Activated CD8-positive, alpha-beta T cell treated with anti-CD3 and anti-CD28 coated beads for 36 hours (primary cell): ENCODE data around the gene KCNIP1. TPM values are rescaled to one million over a fixed set of nuclear protein-coding genes. Genes with fewer than 3 reads are reported as not detected.

Experiments used
- ATAC-seq: fragments of 200-7000 bp; cut with Tn5 transposase; one replicate; pipeline ENCODE4 v1.10.0; 2021; ENCODE audit warnings: mild to moderate bottlenecking, moderate library complexity
- CTCF ChIA-PET: fragments of 350-600 bp; sonication (Branson Sonifier 250); formaldehyde crosslinking; loops from one replicate; lab custom pipeline; 2021; ENCODE audit warnings: antibody characterized with exemption; lab: Charles Lee
- POLR2A ChIA-PET: fragments of 350-600 bp; sonication (Branson Sonifier 250); formaldehyde crosslinking; loops from one replicate; lab custom pipeline; 2021; ENCODE audit warnings: antibody characterized with exemption; lab: Charles Lee
- DNase-seq: peaks from one replicate; pipeline ENCODE4 v3.0.0-alpha.2; 2020
- H3K27ac Mint-ChIP-seq: one replicate; pipeline ENCODE4 v1.8.0; 2021; ENCODE audit warnings: mild to moderate bottlenecking, mixed read lengths
- H3K27me3 Mint-ChIP-seq: one replicate; pipeline ENCODE4 v1.8.0; 2021; ENCODE audit warnings: mixed read lengths
- H3K36me3 Mint-ChIP-seq: one replicate; pipeline ENCODE4 v1.8.0; 2021; ENCODE audit warnings: low read depth, mixed read lengths
- H3K4me1 Mint-ChIP-seq: one replicate; pipeline ENCODE4 v1.8.0; 2021; ENCODE audit warnings: low read depth, mixed read lengths
- H3K4me3 Mint-ChIP-seq: one replicate; pipeline ENCODE4 v1.8.0; 2021; ENCODE audit warnings: mild to moderate bottlenecking, moderate library complexity, mixed read lengths
- H3K9me3 Mint-ChIP-seq: one replicate; pipeline ENCODE4 v1.8.0; 2021; ENCODE audit warnings: mixed read lengths
- CTCF ChIP-seq: fragments of 200-600 bp; IDR thresholded peaks from one replicate; pipeline ENCODE4 v1.8.0; 2022; ENCODE audit warnings: antibody characterized with exemption, mild to moderate bottlenecking
- intact Hi-C: fragments of 100-400 bp; cut with micrococcal nuclease; formaldehyde crosslinking; loops from one replicate; pipeline ENCODE4 v1.10.0; 2022
- total RNA-seq, 2 experiments: library from RNA; stranded (reverse); gene quantifications; one replicate each; pipeline ENCODE4 v1.2.3, GENCODE V29; 2021

KCNIP1 gene
- total RNA-seq, 2 experiments from 2014 or later: not detected

- DNase-seq (no peak), ATAC-seq (no peak)
- POLR2A ChIA-PET: no interaction called here
- Mint-ChIP-seq H3K4me1 (no peaks in the 10 kb centered on the region), H3K36me3 (no peaks in the 10 kb centered on the region), H3K27ac (no peak overlapping the region), H3K9me3 (no peaks in the 10 kb centered on the region), H3K4me3 (no peak overlapping the region), H3K27me3 (no peaks in the 10 kb centered on the region)
- intact Hi-C loops: no loop called here
- CTCF ChIA-PET: no interaction called here
- TF ChIP-seq CTCF: no peak
Observed at GRCh38 chr5:170773024-170773985, 269.5 kb downstream of the KCNIP1 start.

DNA sequence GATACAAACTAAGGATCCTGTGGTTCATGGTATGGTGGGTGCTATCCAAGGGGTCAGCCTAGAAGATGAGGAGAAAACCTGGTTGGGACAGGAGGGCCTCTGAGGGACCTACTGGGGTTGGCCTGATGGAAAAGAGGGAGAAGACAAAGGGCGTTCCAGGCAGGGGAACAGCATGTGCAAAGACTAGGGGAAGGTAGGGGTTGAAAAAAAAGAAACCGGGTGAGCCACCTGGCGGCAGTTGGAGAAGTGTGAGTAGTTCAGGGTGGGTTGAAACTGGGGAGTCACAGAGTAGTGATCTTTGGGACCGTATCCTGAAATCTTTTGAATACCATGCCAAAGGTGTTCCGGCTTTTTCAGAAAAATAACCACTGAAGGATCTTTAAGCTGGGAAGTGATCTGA is 271.0 kb downstream of the KCNIP1 start:
- POLR2A ChIA-PET: no interaction called here
- intact Hi-C loops: no loop called here
- Mint-ChIP-seq H3K9me3 (no peaks in the 10 kb centered on the region), H3K36me3 (no peaks in the 10 kb centered on the region), H3K4me3 (no peak overlapping the region), H3K27me3 (no peaks in the 10 kb centered on the region), H3K27ac (no peak overlapping the region), H3K4me1 (no peaks in the 10 kb centered on the region)
- TF ChIP-seq CTCF: no peak
- ATAC-seq (no peak), DNase-seq (no peak)
- CTCF ChIA-PET: no interaction called here

DNA sequence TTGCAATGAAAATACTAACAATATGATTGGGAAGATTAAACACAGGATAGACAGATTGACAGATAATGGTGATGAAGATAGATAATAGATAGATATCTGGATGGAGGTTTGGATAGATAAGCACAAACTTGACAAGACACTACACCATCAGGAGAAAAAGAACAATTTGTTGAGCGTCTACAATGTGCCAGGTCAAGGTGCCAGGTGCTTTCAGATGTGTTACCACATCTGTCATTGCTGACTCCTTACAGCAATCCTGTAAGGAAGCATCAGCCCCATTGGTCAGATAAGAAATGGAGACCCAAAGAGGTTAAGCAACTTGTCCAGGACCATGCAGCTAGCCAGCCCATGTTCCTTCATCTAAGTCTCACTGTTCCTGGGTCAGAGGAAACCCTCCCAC is 278.1 kb downstream of the KCNIP1 start:
- no peak overlapping the region for H3K27ac Mint-ChIP-seq
- CTCF ChIA-PET: interaction anchor here (0.5 kb wide), 1 partner anchor 455 kb away, joined by 3 read pairs; no protein-coding TSS in a partner anchor
- TF ChIP-seq CTCF: no peak
- H3K4me1 Mint-ChIP-seq: no peaks in the 10 kb centered on the region
- no peaks in the 10 kb centered on the region for H3K36me3 Mint-ChIP-seq
- ATAC-seq: no peak
- POLR2A ChIA-PET: no interaction called here
- intact Hi-C loops: no loop called here
- H3K9me3 Mint-ChIP-seq: no peaks in the 10 kb centered on the region
- H3K4me3 Mint-ChIP-seq: no peak overlapping the region
- DNase-seq: no peak
- H3K27me3 Mint-ChIP-seq: no peaks in the 10 kb centered on the region

GRCh38 chr5:170782438-170782837 is 278.6 kb downstream of the KCNIP1 start:
- intact Hi-C loops: no loop called here
- H3K27me3 Mint-ChIP-seq: no peaks in the 10 kb centered on the region
- ChIA-PET CTCF (interaction anchor here (0.5 to 2.0 kb wide), 3 partner anchors 9 to 455 kb away, joined by 3 to 4 read pairs (median 4); no protein-coding TSS in a partner anchor), POLR2A (no interaction called here)
- ATAC-seq (no peak), DNase-seq (no peak)
- no peak overlapping the region for H3K27ac Mint-ChIP-seq
- no peaks in the 10 kb centered on the region for H3K9me3 Mint-ChIP-seq
- no peak overlapping the region for H3K4me3 Mint-ChIP-seq
- no peak for TF ChIP-seq CTCF
- no peaks in the 10 kb centered on the region for H3K36me3 Mint-ChIP-seq
- H3K4me1 Mint-ChIP-seq: no peaks in the 10 kb centered on the region
